ENCODE measurements around the gene PTGR3.

DNA sequence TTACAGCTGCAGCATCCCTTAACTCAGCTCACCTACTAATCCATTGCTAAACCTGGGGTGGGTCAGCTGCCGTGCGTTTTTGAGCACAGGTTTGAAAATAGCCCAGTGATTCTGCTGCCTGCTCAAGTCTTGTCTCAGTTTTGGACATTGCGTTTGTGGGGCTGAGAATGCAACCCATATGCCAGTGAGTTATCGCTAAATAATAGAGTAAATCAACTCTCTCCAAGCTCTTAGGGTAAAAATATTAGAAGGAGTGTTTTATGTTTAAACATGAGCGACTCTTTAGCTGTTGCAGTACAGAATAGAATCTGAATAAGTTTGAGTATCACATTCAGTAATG, 3.8 kb upstream of the PTGR3 start:
- TF ChIP-seq CTCF (conservative IDR thresholded peaks at IDR 0.05; ENCODE audit: low read length) (no peak), EZH2phosphoT487 (IDR thresholded peaks at IDR 0.05; ENCODE audit: borderline replicate concordance, low read depth, low read length) (no peak)

Measured in OCI-LY7 (cell line).